Right atrium auricular region (tissue), 2 donors: ENCODE measurements around the gene CARD14. TPM values are rescaled to one million over a fixed set of nuclear protein-coding genes. Genes with fewer than 3 reads are reported as not detected.

Experiments used
- DNase-seq: peaks from one replicate; pipeline ENCODE4 v3.0.0-alpha.2; 2019; ENCODE audit warnings: low spot score
- H3K27ac ChIP-seq, 2 donors: fragments of 200-600 bp; sonication (generic); 1 replicate in 1 of 2; 2 replicates in 1 of 2; pipeline ENCODE4 v1.5.1; 2016 to 2019
- H3K27me3 ChIP-seq, 2 donors: fragments of 200-600 bp; sonication (generic); one replicate each; pipeline versions ENCODE4 v1.5.1 to v1.6.0; 2017 to 2019
- H3K36me3 ChIP-seq: fragments of 200-600 bp; sonication (generic); one replicate; pipeline ENCODE4 v1.5.1; 2016
- H3K4me1 ChIP-seq, 2 donors: fragments of 200-600 bp; sonication (generic); one replicate each; pipeline versions ENCODE4 v1.5.1 to v1.6.0; 2017 to 2019
- H3K4me3 ChIP-seq, 2 donors: fragments of 200-600 bp; sonication (generic); 1 replicate in 1 of 2; 2 replicates in 1 of 2; pipeline ENCODE4 v1.5.1; 2017 to 2019; ENCODE audit warnings: mild to moderate bottlenecking in 1 of 2, moderate library complexity in 1 of 2
- H3K9me3 ChIP-seq, 2 donors: fragments of 200-600 bp; sonication (generic); one replicate each; pipeline ENCODE4 v1.5.1; 2019
- CTCF ChIP-seq, 2 donors: fragments of 200-600 bp; sonication (generic); IDR thresholded peaks; one replicate each; pipeline ENCODE4 v1.5.1; 2019; ENCODE audit warnings: antibody characterized with exemption in 2 of 2
- total RNA-seq, 2 donors: library from RNA; depleted of rRNA; stranded (reverse); fragments of >200 nt; gene quantifications; one replicate each; pipeline ENCODE4 v1.1.0, GENCODE V29; 2016

CARD14 gene
- total RNA-seq, 2 donors from 2014 or later, result not detected

- Histone ChIP-seq H3K9me3 (no peaks in the 10 kb centered on the region), H3K4me3 (no peak overlapping the region), H3K27me3 (no peaks in the 10 kb centered on the region), H3K27ac (no peak overlapping the region), H3K36me3 (no peaks in the 10 kb centered on the region), H3K4me1 (no peaks in the 10 kb centered on the region)
- TF ChIP-seq CTCF (IDR thresholded peaks at IDR 0.05), result no peak
- DNase-seq, result no peak
Measured at GRCh38 chr17:80182118-80182844, 12.5 kb downstream of the CARD14 start.

- DNase-seq, result no peak
- TF ChIP-seq CTCF (IDR thresholded peaks at IDR 0.05), result no peak
- peaks cover 0 to 5% of the 10 kb centered on the region in 2 donors for H3K4me1 ChIP-seq
- H3K36me3 ChIP-seq, result no peaks in the 10 kb centered on the region
- no peaks in the 10 kb centered on the region for H3K27me3 ChIP-seq
- H3K27ac ChIP-seq, result no peak overlapping the region
- no peak overlapping the region for H3K4me3 ChIP-seq
- H3K9me3 ChIP-seq, result no peaks in the 10 kb centered on the region
Measured at GRCh38 chr17:80182845-80183223, 13.0 kb downstream of the CARD14 start.

- TF ChIP-seq CTCF (IDR thresholded peaks at IDR 0.05), result no peak
- Histone ChIP-seq H3K27ac (no peak overlapping the region), H3K4me3 (no peak overlapping the region), H3K36me3 (no peaks in the 10 kb centered on the region), H3K9me3 (no peaks in the 10 kb centered on the region), H3K27me3 (no peaks in the 10 kb centered on the region), H3K4me1 (peaks cover 0 to 8% of the 10 kb centered on the region in 2 donors)
- no peak for DNase-seq
Measured at GRCh38 chr17:80183581-80184422, 14.0 kb downstream of the CARD14 start.

GRCh38 chr17:80184423-80184714 lies 14.5 kb downstream of the CARD14 start:
- no peak overlapping the region for H3K4me3 ChIP-seq
- H3K36me3 ChIP-seq, result no peaks in the 10 kb centered on the region
- H3K4me1 ChIP-seq, result peaks cover 0 to 8% of the 10 kb centered on the region in 2 donors
- no peak overlapping the region for H3K27ac ChIP-seq
- DNase-seq, result no peak
- no peaks in the 10 kb centered on the region for H3K27me3 ChIP-seq
- TF ChIP-seq CTCF (IDR thresholded peaks at IDR 0.05), result no peak
- H3K9me3 ChIP-seq, result no peaks in the 10 kb centered on the region

- Histone ChIP-seq H3K4me3 (no peak overlapping the region), H3K36me3 (no peaks in the 10 kb centered on the region), H3K27ac (no peak overlapping the region), H3K9me3 (no peaks in the 10 kb centered on the region), H3K27me3 (no peaks in the 10 kb centered on the region), H3K4me1 (peaks cover 0 to 8% of the 10 kb centered on the region in 2 donors)
- DNase-seq, result no peak
- TF ChIP-seq CTCF (IDR thresholded peaks at IDR 0.05), result no peak
Measured at GRCh38 chr17:80185968-80186367, 16.1 kb downstream of the CARD14 start.
